ENCODE data around the gene NDRG3. TPM values are rescaled to one million over a fixed set of nuclear protein-coding genes. Genes with fewer than 3 reads are reported as not detected.

NDRG3 gene
- total and polyA plus RNA-seq, 2 of the 8 experiments (the other 6 are each of a cell fraction or from before 2014, with no cell fraction given), result 25.7 to 32.3 TPM

- no peak for TF ChIP-seq CBX8 (IDR thresholded peaks at IDR 0.05; ENCODE audit: borderline replicate concordance, low read depth, low read length)
- TF ChIP-seq RXRA (IDR thresholded peaks at IDR 0.05; ENCODE audit: insufficient read depth, low read depth, low read length), result no peak
- TF ChIP-seq SP4 (IDR thresholded peaks at IDR 0.05; ENCODE audit: low read length), result no peak
Observed at GRCh38 chr20:36700438-36700837, 45.5 kb downstream of the NDRG3 start (continued).

Measured in H1 (cell line).